H1 (cell line): ENCODE data around the gene MCM3AP. TPM values are rescaled to one million over a fixed set of nuclear protein-coding genes. Genes with fewer than 3 reads are reported as not detected.

ENCODE experiments used
- CTCF ChIA-PET: fragments of 300-600 bp; sonication (Branson Sonifier 250); formaldehyde crosslinking; loops from one replicate; lab custom pipeline; 2021; ENCODE audit not compliant: partially characterized antibody; lab: Charles Lee
- POLR2A ChIA-PET: fragments of 300-600 bp; sonication (Branson Sonifier 250); formaldehyde crosslinking; loops from one replicate; lab custom pipeline; 2021; ENCODE audit warnings: inconsistent platforms; ENCODE audit not compliant: partially characterized antibody; lab: Charles Lee
- DNase-seq, 2 experiments: peaks; one replicate each; pipeline versions ENCODE4 v3.0.0 to v3.0.0-alpha.2; 2010 to 2022; ENCODE audit warnings: low spot score in 2 of 2, low read depth in 1 of 2, mixed read lengths in 1 of 2
- FAIRE-seq: peaks from 2 replicates; lab custom pipeline; 2011; peaks lifted over from hg19 to GRCh38; lab: Jason Lieb, UNC
- H2AFZ ChIP-seq: 2 replicates; pipeline ENCODE4 v1.8.1; 2012; ENCODE audit warnings: low read length, inconsistent platforms
- H2AK5ac ChIP-seq: 2 replicates; pipeline ENCODE4 v1.6.1; 2013; ENCODE audit warnings: low read depth, low read length
- H2BK120ac ChIP-seq: replicated peaks from 2 replicates; pipeline ENCODE3; 2013; ENCODE audit warnings: low read depth, low read length, inconsistent platforms
- H2BK12ac ChIP-seq: 2 replicates; pipeline ENCODE4 v1.6.1; 2013; ENCODE audit warnings: low read depth, low read length
- H2BK15ac ChIP-seq: 2 replicates; pipeline ENCODE4 v1.6.1; 2013; ENCODE audit warnings: low read length
- H2BK20ac ChIP-seq: 2 replicates; pipeline ENCODE4 v1.6.1; 2013; ENCODE audit warnings: low read length
- H2BK5ac ChIP-seq: 2 replicates; pipeline ENCODE4 v1.6.1; 2013; ENCODE audit warnings: low read depth, low read length
- H3K14ac ChIP-seq: 2 replicates; pipeline ENCODE4 v1.6.1; 2013; ENCODE audit warnings: inconsistent platforms; ENCODE audit not compliant: insufficient read length
- H3K18ac ChIP-seq: 2 replicates; pipeline ENCODE4 v1.6.1; 2013; ENCODE audit warnings: low read length; ENCODE audit errors: extremely low read depth
- H3K23ac ChIP-seq: 2 replicates; pipeline ENCODE4 v1.6.1; 2013; ENCODE audit warnings: inconsistent platforms; ENCODE audit not compliant: insufficient read length
- H3K23me2 ChIP-seq: 2 replicates; pipeline ENCODE4 v1.6.1; 2013; ENCODE audit warnings: low read depth, low read length
- H3K27ac ChIP-seq: 2 replicates; pipeline ENCODE4 v1.6.1; 2011; ENCODE audit warnings: low read depth, low read length, inconsistent platforms
- H3K27me3 ChIP-seq, 4 experiments: replicated peaks in 1 of 4; 1 replicate in 1 of 4; 2 replicates in 3 of 4; pipeline versions ENCODE4 v1.6.1 to v1.8.1; 2011 to 2013; ENCODE audit warnings: low read length in 3 of 4, mild to moderate bottlenecking in 3 of 4, inconsistent platforms in 2 of 4, mixed read lengths in 2 of 4, moderate library complexity in 1 of 4; ENCODE audit not compliant: control insufficient read depth in 3 of 4, insufficient read depth in 3 of 4; ENCODE audit errors: extremely low read depth in 1 of 4
- H3K36me3 ChIP-seq, 4 experiments: 2 replicates each; pipeline versions ENCODE4 v1.6.1 to v1.8.1; 2011 to 2013; ENCODE audit warnings: mild to moderate bottlenecking in 4 of 4, low read length in 3 of 4, moderate library complexity in 2 of 4, control low read depth in 1 of 4, inconsistent platforms in 1 of 4; ENCODE audit not compliant: insufficient read depth in 4 of 4, control insufficient read depth in 2 of 4
- H3K4ac ChIP-seq: replicated peaks from 2 replicates; pipeline ENCODE3; 2013; ENCODE audit warnings: low read length, low read depth, mixed read lengths, inconsistent platforms; ENCODE audit not compliant: insufficient read length
- H3K4me1 ChIP-seq, 4 experiments: replicated peaks in 1 of 4; 1 replicate in 1 of 4; 2 replicates in 3 of 4; pipeline versions ENCODE4 v1.6.1 to v1.8.1; 2011 to 2013; ENCODE audit warnings: low read length in 3 of 4, inconsistent platforms in 2 of 4, mixed read lengths in 1 of 4; ENCODE audit not compliant: insufficient read depth in 4 of 4, control insufficient read depth in 3 of 4
- H3K4me2 ChIP-seq, 2 experiments: 2 replicates each; pipeline versions ENCODE4 v1.6.1 to v1.8.1; 2011 to 2013; ENCODE audit warnings: low read depth in 2 of 2, low read length in 2 of 2, control low read depth in 1 of 2, inconsistent platforms in 1 of 2, mild to moderate bottlenecking in 1 of 2; ENCODE audit not compliant: insufficient read depth in 1 of 2
- H3K4me3 ChIP-seq, 4 experiments: fragments of 200-600, 300-600 bp in 1 of 4; sonication (generic), shearing (Covaris generic), sonication (Bioruptor Twin) in 1 of 4; 2 replicates each; pipeline versions ENCODE4 v1.5.1 to v1.8.1; 2011 to 2016; ENCODE audit warnings: low read length in 4 of 4, low read depth in 3 of 4, control low read depth in 2 of 4, inconsistent platforms in 2 of 4, mild to moderate bottlenecking in 2 of 4, mixed read lengths in 1 of 4, moderate library complexity in 1 of 4; ENCODE audit not compliant: insufficient read depth in 2 of 4; ENCODE audit errors: extremely low read depth in 1 of 4
- H3K56ac ChIP-seq: replicated peaks from 2 replicates; pipeline ENCODE3; 2013; ENCODE audit warnings: low read depth, mild to moderate bottlenecking, mixed read lengths, low read length, inconsistent platforms; ENCODE audit not compliant: insufficient read length
- H3K79me1 ChIP-seq: 2 replicates; pipeline ENCODE4 v1.6.1; 2013; ENCODE audit warnings: low read depth, low read length, control low read depth
- H3K79me2 ChIP-seq, 2 experiments: 2 replicates each; pipeline versions ENCODE4 v1.6.1 to v1.8.1; 2012 to 2013; ENCODE audit warnings: low read length in 2 of 2, mild to moderate bottlenecking in 2 of 2, inconsistent platforms in 1 of 2; ENCODE audit not compliant: insufficient read depth in 2 of 2, control insufficient read depth in 1 of 2
- H3K9ac ChIP-seq, 4 experiments: replicated peaks in 1 of 4; 1 replicate in 1 of 4; 2 replicates in 3 of 4; pipeline versions ENCODE4 v1.6.1 to v1.8.1; 2011 to 2013; ENCODE audit warnings: low read depth in 3 of 4, low read length in 3 of 4, control low read depth in 2 of 4, mild to moderate bottlenecking in 2 of 4, moderate library complexity in 2 of 4, inconsistent platforms in 1 of 4; ENCODE audit errors: extremely low read depth in 1 of 4
- H3K9me3 ChIP-seq, 2 experiments: 2 replicates each; pipeline versions ENCODE4 v1.6.1 to v1.8.1; 2012 to 2013; ENCODE audit warnings: mild to moderate bottlenecking in 2 of 2, moderate library complexity in 2 of 2, control low read depth in 1 of 2, inconsistent platforms in 1 of 2, low read depth in 1 of 2, low read length in 1 of 2, mixed read lengths in 1 of 2; ENCODE audit not compliant: insufficient read depth in 2 of 2
- H4K20me1 ChIP-seq, 2 experiments: replicated peaks in 1 of 2; 2 replicates each; pipeline versions ENCODE3 to v1.8.1; 2011 to 2013; ENCODE audit warnings: inconsistent platforms in 2 of 2, low read length in 2 of 2, mild to moderate bottlenecking in 1 of 2; ENCODE audit not compliant: insufficient read depth in 2 of 2, control insufficient read depth in 1 of 2
- H4K5ac ChIP-seq: 2 replicates; pipeline ENCODE4 v1.6.1; 2013; ENCODE audit warnings: low read length, low read depth, mixed read lengths, inconsistent platforms; ENCODE audit not compliant: insufficient read length
- H4K8ac ChIP-seq: 2 replicates; pipeline ENCODE4 v1.8.0; 2013; ENCODE audit warnings: mild to moderate bottlenecking, moderate library complexity, low read length, inconsistent platforms; ENCODE audit not compliant: insufficient read depth; ENCODE audit errors: extremely low read depth
- H4K91ac ChIP-seq: replicated peaks from 2 replicates; pipeline ENCODE3; 2013; ENCODE audit warnings: low read length, mixed read lengths, inconsistent platforms; ENCODE audit not compliant: insufficient read length
- KDM4A ChIP-seq: IDR thresholded peaks from one replicate; pipeline ENCODE4 v1.7.1; 2012; ENCODE audit warnings: low read depth, mild to moderate bottlenecking, moderate library complexity, low read length, inconsistent platforms; ENCODE audit not compliant: severe bottlenecking
- POLR2AphosphoS5 ChIP-seq: IDR thresholded peaks from 2 replicates; pipeline ENCODE4 v1.6.1; 2011; ENCODE audit warnings: low read depth, low read length
- WGBS, 2 experiments: shearing (Covaris generic) in 1 of 2; methylation state at CpG; one replicate each; pipeline versions ENCODE4 v1.1.6 to v1.1.7; 2013 to 2015; ENCODE audit warnings: low lambda C conversion rate in 2 of 2, mixed read lengths in 2 of 2, inconsistent platforms in 1 of 2, low coverage in 1 of 2, missing lambda C conversion rate in 1 of 2; ENCODE audit not compliant: insufficient replicate concordance in 2 of 2, insufficient coverage in 1 of 2, insufficient read length in 1 of 2; ENCODE audit errors: extremely low coverage in 1 of 2, missing lambda C conversion rate in 1 of 2; 5-methylcytosine and 5-hydroxymethylcytosine counted together
- polyA plus RNA-seq, 7 experiments: library from polyadenylated mRNA; depleted of rRNA in 3 of 7; stranded (reverse) in 5 of 7; unstranded in 2 of 7; fragments of >200 nt in 5 of 7; fragments of 200-250 nt in 2 of 7; gene quantifications; 1 replicate in 5 of 7; 2 replicates in 1 of 7; 4 replicates in 1 of 7; pipeline versions ENCODE4 v1.2.1 to v1.2.3, GENCODE V29; 2011 to 2013; ENCODE audit warnings: missing spikeins in 2 of 7, mixed read lengths in 2 of 7
- total RNA-seq: library from RNA; stranded (reverse); fragmentation: NEBNext Ultra II Directional; extraction: Animal tissue kit (Norgen Biotek cat#: 25700); gene quantifications from 2 replicates; pipeline ENCODE4 v1.2.1, GENCODE V29; 2021

MCM3AP gene
- total and polyA plus RNA-seq, 2 of the 8 experiments (the other 6 are each of a cell fraction or from before 2014, with no cell fraction given): 37.2 to 119 TPM

DNA sequence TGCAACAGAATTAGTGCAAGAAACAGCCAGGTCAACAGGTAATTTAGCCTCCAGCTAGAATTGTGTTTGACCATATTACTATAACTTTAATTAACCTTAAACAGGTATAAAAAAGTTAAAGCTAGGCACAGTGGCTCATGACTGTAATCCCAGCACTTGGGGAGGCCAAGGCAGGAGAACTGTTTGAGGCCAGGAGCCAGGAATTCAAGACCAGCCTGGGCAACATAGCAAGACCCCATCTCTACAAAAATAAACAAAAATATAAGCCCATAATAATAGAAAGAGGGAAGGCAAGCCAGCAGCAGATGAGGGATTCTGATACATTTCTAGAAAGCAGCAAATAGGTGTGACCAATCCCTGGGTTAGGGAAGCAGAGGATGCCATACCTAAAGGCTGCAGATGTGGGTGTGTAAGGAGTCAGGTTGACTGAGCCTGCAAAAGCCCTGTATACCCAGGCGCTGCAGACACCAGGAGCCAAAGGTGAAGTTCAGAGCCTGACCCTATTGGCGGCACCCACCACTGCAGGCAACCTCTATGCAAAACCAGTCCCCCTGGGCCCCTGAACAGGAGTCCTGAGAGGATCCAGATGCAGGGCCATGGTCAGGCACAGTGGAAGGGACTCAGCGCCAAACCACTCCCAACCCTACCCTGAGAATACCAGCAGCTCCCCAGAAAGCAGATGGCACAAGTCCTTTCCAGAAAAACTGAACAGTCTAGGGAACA, 37.6 kb downstream of the MCM3AP start:
- H3K4ac ChIP-seq: no peak overlapping the region
- H3K56ac ChIP-seq: no peak overlapping the region
- H3K4me2 ChIP-seq: no peak overlapping the region
- H3K23me2 ChIP-seq: no peaks in the 10 kb centered on the region
- H2BK120ac ChIP-seq: no peak overlapping the region
- H3K4me1 ChIP-seq: no peaks in the 10 kb centered on the region
- FAIRE-seq: no peak
- CTCF ChIA-PET: interaction anchor here (1.6 to 3.3 kb wide), 2 partner anchors 8 to 11 kb away, joined by 3 to 13 read pairs; no protein-coding TSS in a partner anchor
- no peak overlapping the region for H2BK5ac ChIP-seq
- POLR2A ChIA-PET: interaction anchor here (1.1 to 1.5 kb wide), 3 partner anchors 9 to 17 kb away, joined by 4 read pairs; no protein-coding TSS in a partner anchor
- H4K91ac ChIP-seq: no peak overlapping the region
- H3K27me3 ChIP-seq: no peaks in the 10 kb centered on the region
- 91% methylated on average over 3 of the region's 3 CpGs; no CpG with 5 or more reads in 1 of the 2 experiments for WGBS, 2 experiments
- no peak overlapping the region for H2AK5ac ChIP-seq
- no peak overlapping the region for H2AFZ ChIP-seq
- no peak overlapping the region for H3K27ac ChIP-seq
- no peak overlapping the region for H3K14ac ChIP-seq
- H3K4me3 ChIP-seq: no peak overlapping the region
- H3K23ac ChIP-seq: no peak overlapping the region
- H2BK15ac ChIP-seq: no peak overlapping the region
- no peaks in the 10 kb centered on the region for H3K79me1 ChIP-seq
- no peak overlapping the region for H2BK20ac ChIP-seq
- no peak overlapping the region for H3K9ac ChIP-seq
- H3K36me3 ChIP-seq: peaks cover 17 to 85% (median 57%) of the 10 kb centered on the region in 4 experiments
- no peaks in the 10 kb centered on the region for H3K79me2 ChIP-seq
- H3K9me3 ChIP-seq: no peaks in the 10 kb centered on the region
- no peak overlapping the region for H4K5ac ChIP-seq
- no peak overlapping the region for H4K8ac ChIP-seq
- no peak overlapping the region for H2BK12ac ChIP-seq
- H4K20me1 ChIP-seq: peaks cover 1 to 6% of the 10 kb centered on the region in 2 experiments
- DNase-seq: no peak
- H3K18ac ChIP-seq: no peak overlapping the region
- TF ChIP-seq KDM4A (no peak), POLR2AphosphoS5 (peak; percentile 30; the same call in 1 of the 2 replicates)
